K562 (cell line): ENCODE measurements around the gene OR2S2. TPM values are rescaled to one million over a fixed set of nuclear protein-coding genes. Genes with fewer than 3 reads are reported as not detected.
A peak's percentile ranks its signal among the peaks of the same experiment; 100 is the strongest.

Experiments
- ATAC-seq: fragments of 200-7000 bp; cut with Tn5 transposase; 3 replicates; pipeline ENCODE4 v1.9.1; 2020; ENCODE audit warnings: moderate library complexity
- BruUV-seq: library from RNA; stranded (reverse); fragments of 400-500 nt; replicated peaks from 2 replicates; lab custom pipeline; 2021; lab: Mats Ljungman, UMichigan
- CTCF ChIA-PET: fragments of 300-600 bp; formaldehyde crosslinking; extraction: SDS; loops from one replicate; lab custom pipeline; 2021; ENCODE audit warnings: low intra/inter-chr PET ratio; lab: Yijun Ruan, JAX
- POLR2A ChIA-PET: fragments of 300-600, 350-650 bp; sonication (Branson Sonifier 250); formaldehyde crosslinking; extraction: SDS; loops from one replicate; lab custom pipeline; 2021; ENCODE audit warnings: antibody characterized with exemption, inconsistent platforms; lab: Yijun Ruan, JAX
- DNase-seq, 4 experiments: peaks; one replicate each; pipeline versions ENCODE4 v3.0.0 to v3.0.0-alpha.2; 2011 to 2018; ENCODE audit warnings: low spot score in 3 of 4, mixed read lengths in 3 of 4; ENCODE audit errors: extremely low read depth in 1 of 4
- FAIRE-seq: peaks from 2 replicates; lab custom pipeline; 2011; peaks lifted over from hg19 to GRCh38; lab: Jason Lieb, UNC
- H2AFZ ChIP-seq: 2 replicates; pipeline ENCODE4 v1.6.0; 2011; ENCODE audit warnings: low read depth, low read length, control low read depth, inconsistent platforms
- H3K27ac ChIP-seq: fragments of 200-600 bp; 3 replicates; pipeline ENCODE4 v1.8.0; 2011; ENCODE audit warnings: low read depth, mild to moderate bottlenecking, control low read depth, inconsistent platforms, low read length, moderate library complexity, mixed read lengths; ENCODE audit errors: extremely low read depth
- H3K27me3 ChIP-seq, 2 experiments: fragments of 300-600 bp in 1 of 2; 2 replicates in 1 of 2; 3 replicates in 1 of 2; pipeline versions ENCODE4 v1.6.0 to v1.8.0; 2011; ENCODE audit warnings: inconsistent platforms in 2 of 2, low read length in 2 of 2, mild to moderate bottlenecking in 1 of 2, mixed read lengths in 1 of 2, moderate library complexity in 1 of 2; ENCODE audit not compliant: control insufficient read depth in 2 of 2, insufficient read depth in 2 of 2
- H3K36me3 ChIP-seq: fragments of 300-600 bp; 3 replicates; pipeline ENCODE4 v1.8.0; 2011; ENCODE audit warnings: mild to moderate bottlenecking, low read length, inconsistent platforms; ENCODE audit not compliant: control insufficient read depth, insufficient read depth
- H3K4me1 ChIP-seq, 2 experiments: fragments of 200-600 bp in 1 of 2; replicated peaks in 1 of 2; 2 replicates in 1 of 2; 3 replicates in 1 of 2; pipeline versions ENCODE4 v1.5.1 to v1.8.0; 2011; ENCODE audit warnings: inconsistent platforms in 2 of 2, low read length in 2 of 2, mild to moderate bottlenecking in 1 of 2, mixed read lengths in 1 of 2, moderate library complexity in 1 of 2; ENCODE audit not compliant: control insufficient read depth in 2 of 2, insufficient read depth in 2 of 2
- H3K4me2 ChIP-seq: 2 replicates; pipeline ENCODE4 v1.6.1; 2011; ENCODE audit warnings: low read length, control low read depth, inconsistent platforms, mixed read lengths; ENCODE audit not compliant: insufficient read depth
- H3K4me3 ChIP-seq: fragments of 200-600 bp; sonication (generic), shearing (Covaris generic); 2 replicates; pipeline ENCODE4 v1.5.1; 2016; ENCODE audit warnings: control low read depth, inconsistent platforms
- H3K79me2 ChIP-seq: fragments of 200-600 bp; 3 replicates; pipeline ENCODE4 v1.8.0; 2011; ENCODE audit warnings: low read length, inconsistent platforms; ENCODE audit not compliant: control insufficient read depth, insufficient read depth
- H3K9ac ChIP-seq, 2 experiments: 2 replicates each; pipeline versions ENCODE4 v1.6.0 to v1.6.1; 2011; ENCODE audit warnings: low read depth in 2 of 2, low read length in 2 of 2, control low read depth in 1 of 2, inconsistent platforms in 1 of 2, mild to moderate bottlenecking in 1 of 2, mixed read lengths in 1 of 2; ENCODE audit not compliant: insufficient read depth in 1 of 2
- H3K9me1 ChIP-seq: one replicate; pipeline ENCODE4 v1.6.0; 2011; ENCODE audit warnings: inconsistent platforms, mild to moderate bottlenecking, low read length, moderate library complexity; ENCODE audit not compliant: control insufficient read depth, insufficient read depth
- H3K9me3 ChIP-seq: replicated peaks from 2 replicates; pipeline ENCODE4 v1.5.1; 2011; ENCODE audit warnings: low read depth, low read length, inconsistent platforms; ENCODE audit not compliant: control insufficient read depth, insufficient read depth
- H4K20me1 ChIP-seq: replicated peaks from 2 replicates; pipeline ENCODE4 v1.6.1; 2011; ENCODE audit warnings: low read length, inconsistent platforms, mixed read lengths; ENCODE audit not compliant: control insufficient read depth, insufficient read depth
- BMI1 ChIP-seq: fragments of 150-350 bp; IDR thresholded peaks from 2 replicates; pipeline ENCODE4 v1.6.1; 2014; ENCODE audit warnings: low read length
- CAMTA2 ChIP-seq: fragments of 250-450 bp; sonication (Bioruptor Pico); conservative IDR thresholded peaks from 2 replicates; pipeline ENCODE4 v1.5.1; 2022
- CCAR2 ChIP-seq: fragments of 200-400 bp; formaldehyde crosslinking; IDR thresholded peaks from 2 replicates; pipeline ENCODE4 v1.6.1; 2017; ENCODE audit warnings: mild to moderate bottlenecking, low read depth, low read length
- CEBPB ChIP-seq: fragments of 450-650 bp; IDR thresholded peaks from 2 replicates; pipeline ENCODE4 v1.6.1; 2016; ENCODE audit warnings: missing genetic modification characterization, missing compliant biosample characterization
- CEBPG ChIP-seq, 3 experiments: fragments of 200-800 bp in 1 of 3; sonication (Bioruptor generic) in 1 of 3; sonication (generic) in 1 of 3; formaldehyde crosslinking in 1 of 3; IDR thresholded peaks in 2 of 3; conservative IDR thresholded peaks in 1 of 3; 2 replicates each; pipeline versions ENCODE4 v1.6.1 to v1.8.0; 2016 to 2022; ENCODE audit warnings: missing compliant biosample characterization in 2 of 3, missing genetic modification characterization in 2 of 3, mild to moderate bottlenecking in 1 of 3, missing genetic modification reagents in 1 of 3
- CSDE1 ChIP-seq, 2 experiments: fragments of 450-650 bp; IDR thresholded peaks; 2 replicates each; pipeline ENCODE4 v1.6.1; 2016; ENCODE audit warnings: mild to moderate bottlenecking in 1 of 2
- HEY1 ChIP-seq: fragments of 250-450 bp; sonication (Bioruptor Pico); IDR thresholded peaks from 2 replicates; pipeline ENCODE4 v1.5.0; 2020; ENCODE audit warnings: mild to moderate bottlenecking, moderate library complexity, borderline replicate concordance
- MAFK ChIP-seq: IDR thresholded peaks from 2 replicates; pipeline ENCODE4 v1.6.1; 2011; ENCODE audit warnings: low read length, improper control_type of control experiment
- MEF2D ChIP-seq: conservative IDR thresholded peaks from 2 replicates; pipeline ENCODE4 v1.6.1; 2016; ENCODE audit warnings: low read depth, missing genetic modification characterization, missing compliant biosample characterization
- NCOA6 ChIP-seq: fragments of 450-650 bp; IDR thresholded peaks from 2 replicates; pipeline ENCODE4 v1.6.1; 2017; ENCODE audit warnings: mild to moderate bottlenecking
- SLC30A9 ChIP-seq: fragments of 250-450 bp; sonication (Bioruptor Pico); IDR thresholded peaks from 2 replicates; pipeline ENCODE4 v1.8.0; 2022; ENCODE audit warnings: mild to moderate bottlenecking, moderate library complexity
- TRIM24 ChIP-seq, 2 experiments: fragments of 450-650 bp; IDR thresholded peaks; 2 replicates each; pipeline ENCODE4 v1.6.1; 2016
- ZNF354B ChIP-seq: fragments of 250-450 bp; sonication (Bioruptor Pico); IDR thresholded peaks from 2 replicates; pipeline ENCODE4 v1.4.0; 2020
- WGBS: fragments of 100-300 bp; shearing (Covaris generic); methylation state at CpG from one replicate; pipeline ENCODE4 v1.1.6; 2016; ENCODE audit warnings: low coverage, mixed read lengths; ENCODE audit not compliant: insufficient coverage; ENCODE audit errors: missing lambda C conversion rate; 5-methylcytosine and 5-hydroxymethylcytosine counted together
- in situ Hi-C: fragments of 300-500 bp; cut with MboI; formaldehyde crosslinking; loops from 4 replicates; pipeline ENCODE4 v1.15.0; 2018; ENCODE audit warnings: inconsistent platforms, mixed read lengths
- intact Hi-C: fragments of 100-400 bp; cut with micrococcal nuclease; formaldehyde crosslinking; loops from 2 replicates; pipeline ENCODE4 v1.14.2; 2022
- polyA plus RNA-seq, 8 experiments: library from polyadenylated mRNA; depleted of rRNA in 4 of 8; stranded (reverse) in 5 of 8; unstranded in 3 of 8; fragments of >200 nt; fragmentation: Nextera tagmentation in 2 of 8; fragmentation: Illumina TruSeq in 1 of 8; extraction: Ambion mirVana in 2 of 8; extraction: Trizol in 1 of 8; gene quantifications; 2 replicates each; pipeline versions ENCODE4 v1.2.1 to v1.2.3, GENCODE V29; 2011 to 2014; ENCODE audit warnings: inconsistent platforms in 1 of 8, missing spikeins in 1 of 8
- total RNA-seq, 7 experiments: library from RNA; depleted of rRNA in 6 of 7; stranded (reverse); fragments of >200 nt in 6 of 7; fragmentation: Illumina TruSeq in 2 of 7; extraction: Trizol in 2 of 7; gene quantifications; 2 replicates each; pipeline versions ENCODE4 v1.2.1 to v1.2.3, GENCODE V29; 2011 to 2021; ENCODE audit warnings: low replicate concordance in 1 of 7
- TF ChIP-seq, protein P1 (sequence below): fragments of 250-450 bp; sonication (Bioruptor Pico); IDR thresholded peaks from 2 replicates; pipeline ENCODE4 v1.4.0; 2020; ENCODE audit warnings: mild to moderate bottlenecking, moderate library complexity
- TF ChIP-seq, protein P2 (sequence below): fragments of 250-450 bp; sonication (Bioruptor Pico); IDR thresholded peaks from 2 replicates; pipeline ENCODE4 v1.8.0; 2021; ENCODE audit warnings: moderate library complexity, mild to moderate bottlenecking, inconsistent platforms

Gene OR2S2
- total and polyA plus RNA-seq, 9 of the 15 experiments (the other 6 are each of a cell fraction or from before 2014, with no cell fraction given): not detected

DNA sequence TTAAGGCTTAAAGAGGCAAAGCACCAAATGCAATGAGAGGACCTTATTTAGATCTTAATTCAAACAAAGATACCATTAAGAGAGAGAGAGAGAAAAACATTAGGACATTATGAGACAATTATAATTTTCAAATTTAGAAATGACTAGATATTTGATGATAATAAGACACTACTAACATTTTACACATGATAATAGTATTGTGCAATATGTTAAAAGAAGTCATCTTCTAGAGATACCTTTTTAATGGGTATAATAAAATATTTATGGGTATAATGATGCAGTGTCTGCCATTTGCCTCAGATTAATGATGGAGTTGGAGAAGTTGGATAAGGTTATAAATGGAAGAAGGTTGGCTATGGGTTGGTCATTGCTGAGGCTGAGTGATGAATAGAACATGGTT is 27.4 kb downstream of the OR2S2 start:
- no peaks in the 10 kb centered on the region for H3K27me3 ChIP-seq
- no peaks in the 10 kb centered on the region for H3K9me3 ChIP-seq
- FAIRE-seq: no peak
- H3K9me1 ChIP-seq: no peaks in the 10 kb centered on the region
- H2AFZ ChIP-seq: no peak overlapping the region
- no peak for TF ChIP-seq TRIM24 (IDR thresholded peaks at IDR 0.05)
- TF ChIP-seq CEBPB (tag): peak; percentile 77
- TF ChIP-seq CAMTA2 (CRISPR knock-in tag): no peak
- no peak for TF ChIP-seq CEBPG (CRISPR knock-in tag; IDR thresholded peaks at IDR 0.05)
- peak; percentile 39 to 85; a peak in 3 of 4 replicates for TF ChIP-seq CEBPG (tag; conservative IDR thresholded peaks at IDR 0.05 in 1 of 2, IDR thresholded peaks at IDR 0.05 in 1 of 2)
- TF ChIP-seq MEF2D (tag): no peak
- TF ChIP-seq MAFK: no peak
- TF ChIP-seq, all 486 proteins: peak for 2
- no TSS peak for BruUV-seq
- Histone ChIP-seq H3K4me2 (no peak overlapping the region), H4K20me1 (no peaks in the 10 kb centered on the region), H3K27ac (no peak overlapping the region), H3K4me1 (no peaks in the 10 kb centered on the region; a peak in 1 of 5 replicates), H3K36me3 (no peaks in the 10 kb centered on the region), H3K4me3 (no peak overlapping the region), H3K9ac (no peak overlapping the region), H3K79me2 (no peaks in the 10 kb centered on the region)
- DNase-seq (no peak), ATAC-seq (no peak)
- CTCF ChIA-PET: no interaction called here
- intact Hi-C loops: no loop called here
- in situ Hi-C loops: no loop called here
- POLR2A ChIA-PET: interaction anchor here (0.6 kb wide), 1 partner anchor 202 kb away, joined by 3 read pairs; no protein-coding TSS in a partner anchor

DNA sequence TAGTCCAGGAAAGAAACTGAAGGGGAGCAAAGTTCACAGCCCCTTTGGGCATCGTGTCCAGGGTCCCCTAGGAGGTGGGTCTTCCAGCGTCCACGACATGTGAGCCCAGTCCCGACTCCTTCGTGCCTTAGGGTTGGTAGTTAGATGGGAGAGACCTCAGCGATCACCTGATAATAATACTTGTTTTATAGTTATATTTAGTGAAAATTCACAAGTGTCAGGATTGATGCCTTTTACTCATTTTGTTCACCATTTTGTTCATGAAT is 28.6 kb downstream of the OR2S2 start:
- Histone ChIP-seq H3K79me2 (no peaks in the 10 kb centered on the region), H3K27me3 (no peaks in the 10 kb centered on the region), H3K4me1 (peaks cover 7 to 8% of the 10 kb centered on the region in 2 experiments; a peak in 4 of 5 replicates), H2AFZ (no peak overlapping the region), H3K9ac (no peak overlapping the region), H3K4me2 (no peak overlapping the region), H4K20me1 (no peaks in the 10 kb centered on the region), H3K4me3 (no peak overlapping the region), H3K9me3 (no peaks in the 10 kb centered on the region), H3K27ac (no peak overlapping the region), H3K9me1 (no peaks in the 10 kb centered on the region), H3K36me3 (no peaks in the 10 kb centered on the region)
- CTCF ChIA-PET: no interaction called here
- POLR2A ChIA-PET: interaction anchor here (0.6 to 1.3 kb wide), 2 partner anchors 8 to 11 kb away, joined by 3 to 4 read pairs; no protein-coding TSS in a partner anchor
- ATAC-seq: no peak
- WGBS: 97% methylated on average over 3 of the region's 6 CpGs
- in situ Hi-C loops (no loop called here), intact Hi-C loops (no loop called here)
- BruUV-seq: no TSS peak
- no peak for DNase-seq
- no peak for FAIRE-seq
- no peak for TF ChIP-seq HEY1 (CRISPR knock-in tag)
- TF ChIP-seq ZNF354B (CRISPR knock-in tag): no peak
- TF ChIP-seq BMI1: no peak
- TF ChIP-seq, protein P1, sequence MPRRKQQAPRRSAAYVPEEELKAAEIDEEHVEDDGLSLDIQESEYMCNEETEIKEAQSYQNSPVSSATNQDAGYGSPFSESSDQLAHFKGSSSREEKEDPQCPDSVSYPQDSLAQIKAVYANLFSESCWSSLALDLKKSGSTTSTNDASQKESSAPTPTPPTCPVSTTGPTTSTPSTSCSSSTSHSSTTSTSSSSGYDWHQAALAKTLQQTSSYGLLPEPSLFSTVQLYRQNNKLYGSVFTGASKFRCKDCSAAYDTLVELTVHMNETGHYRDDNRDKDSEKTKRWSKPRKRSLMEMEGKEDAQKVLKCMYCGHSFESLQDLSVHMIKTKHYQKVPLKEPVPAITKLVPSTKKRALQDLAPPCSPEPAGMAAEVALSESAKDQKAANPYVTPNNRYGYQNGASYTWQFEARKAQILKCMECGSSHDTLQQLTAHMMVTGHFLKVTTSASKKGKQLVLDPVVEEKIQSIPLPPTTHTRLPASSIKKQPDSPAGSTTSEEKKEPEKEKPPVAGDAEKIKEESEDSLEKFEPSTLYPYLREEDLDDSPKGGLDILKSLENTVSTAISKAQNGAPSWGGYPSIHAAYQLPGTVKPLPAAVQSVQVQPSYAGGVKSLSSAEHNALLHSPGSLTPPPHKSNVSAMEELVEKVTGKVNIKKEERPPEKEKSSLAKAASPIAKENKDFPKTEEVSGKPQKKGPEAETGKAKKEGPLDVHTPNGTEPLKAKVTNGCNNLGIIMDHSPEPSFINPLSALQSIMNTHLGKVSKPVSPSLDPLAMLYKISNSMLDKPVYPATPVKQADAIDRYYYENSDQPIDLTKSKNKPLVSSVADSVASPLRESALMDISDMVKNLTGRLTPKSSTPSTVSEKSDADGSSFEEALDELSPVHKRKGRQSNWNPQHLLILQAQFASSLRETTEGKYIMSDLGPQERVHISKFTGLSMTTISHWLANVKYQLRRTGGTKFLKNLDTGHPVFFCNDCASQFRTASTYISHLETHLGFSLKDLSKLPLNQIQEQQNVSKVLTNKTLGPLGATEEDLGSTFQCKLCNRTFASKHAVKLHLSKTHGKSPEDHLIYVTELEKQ (CRISPR knock-in tag): no peak
- no peak for TF ChIP-seq CCAR2
- no peak for TF ChIP-seq CSDE1 (IDR thresholded peaks at IDR 0.05)
- TF ChIP-seq, protein P2, sequence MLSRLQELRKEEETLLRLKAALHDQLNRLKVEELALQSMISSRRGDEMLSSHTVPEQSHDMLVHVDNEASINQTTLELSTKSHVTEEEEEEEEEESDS: no peak
- TF ChIP-seq NCOA6: no peak
- TF ChIP-seq SLC30A9 (CRISPR knock-in tag): no peak
